Panc1 (cell line): ENCODE data around the gene NOTCH1. TPM values are rescaled to one million over a fixed set of nuclear protein-coding genes. Genes with fewer than 3 reads are reported as not detected.

Experiments
- ATAC-seq: fragments of 200-7000 bp; cut with Tn5 transposase; 2 replicates; pipeline ENCODE4 v1.9.1; 2020; ENCODE audit warnings: mild to moderate bottlenecking, moderate library complexity
- BruUV-seq: library from RNA; stranded (reverse); fragments of 400-500 nt; replicated peaks from 2 replicates; lab custom pipeline; 2021; lab: Mats Ljungman, UMichigan
- CTCF ChIA-PET: fragments of 300-600 bp; sonication (Branson Sonifier 250); formaldehyde crosslinking; loops from one replicate; lab custom pipeline; 2022; ENCODE audit warnings: antibody characterized with exemption; lab: Charles Lee
- POLR2A ChIA-PET: fragments of 300-600 bp; sonication (Branson Sonifier 250); formaldehyde crosslinking; loops from one replicate; lab custom pipeline; 2022; ENCODE audit warnings: antibody characterized with exemption; lab: Charles Lee
- DNase-seq: peaks from one replicate; pipeline ENCODE4 v3.0.0-alpha.2; 2010; ENCODE audit warnings: low read depth, low spot score
- H3K27ac ChIP-seq: 2 replicates; pipeline ENCODE4 v1.5.1; 2011; ENCODE audit warnings: mild to moderate bottlenecking, low read length, inconsistent platforms
- H3K27me3 ChIP-seq: fragments of 200-500 bp; sonication (Bioruptor generic); 2 replicates; pipeline ENCODE4 v1.6.0; 2014; ENCODE audit warnings: low read length, inconsistent platforms; ENCODE audit not compliant: control insufficient read depth, insufficient read depth
- H3K36me3 ChIP-seq: fragments of 200-500 bp; sonication (Bioruptor generic); 2 replicates; pipeline ENCODE4 v1.5.1; 2014; ENCODE audit warnings: inconsistent platforms, mild to moderate bottlenecking, low read length, moderate library complexity; ENCODE audit not compliant: control insufficient read depth, insufficient read depth
- H3K4me1 ChIP-seq: 2 replicates; pipeline ENCODE4 v1.5.1; 2011; ENCODE audit warnings: inconsistent platforms, mild to moderate bottlenecking, low read length, moderate library complexity; ENCODE audit not compliant: control insufficient read depth, insufficient read depth
- H3K4me3 ChIP-seq, 2 experiments: 2 replicates each; pipeline ENCODE4 v1.5.1; 2011 to 2012; ENCODE audit warnings: low read depth in 2 of 2, low read length in 2 of 2, mild to moderate bottlenecking in 2 of 2, inconsistent platforms in 1 of 2, moderate library complexity in 1 of 2
- H3K9me3 ChIP-seq: fragments of 200-500 bp; sonication (Bioruptor generic); 2 replicates; pipeline ENCODE4 v1.5.1; 2014; ENCODE audit warnings: low read depth, mild to moderate bottlenecking, inconsistent platforms, low read length, moderate library complexity; ENCODE audit not compliant: control insufficient read depth, insufficient read depth
- CTCF ChIP-seq: fragments of 450-650 bp; IDR thresholded peaks from 2 replicates; pipeline ENCODE4 v1.5.1; 2017; ENCODE audit warnings: mild to moderate bottlenecking
- POLR2AphosphoS5 ChIP-seq: IDR thresholded peaks from 2 replicates; pipeline ENCODE4 v1.6.1; 2012; ENCODE audit warnings: mild to moderate bottlenecking, low read depth, low read length, moderate library complexity
- REST ChIP-seq, 2 experiments: IDR thresholded peaks; 2 replicates each; pipeline ENCODE4 v1.6.1; 2011 to 2012; ENCODE audit warnings: low read depth in 2 of 2, control low read depth in 1 of 2, low read length in 1 of 2, mild to moderate bottlenecking in 1 of 2, moderate library complexity in 1 of 2; ENCODE audit not compliant: insufficient read depth in 1 of 2
- SIN3A ChIP-seq: IDR thresholded peaks from 2 replicates; pipeline ENCODE4 v1.6.1; 2012; ENCODE audit warnings: low read depth, mild to moderate bottlenecking, low read length, moderate library complexity, borderline replicate concordance; ENCODE audit not compliant: insufficient read depth
- TCF7L2 ChIP-seq: IDR thresholded peaks from 2 replicates; pipeline ENCODE4 v1.6.1; 2011; ENCODE audit warnings: mild to moderate bottlenecking, low read depth, low read length, inconsistent platforms
- in situ Hi-C: cut with HindIII; loops from 2 replicates; pipeline ENCODE4 v1.10.0; 2016; ENCODE audit warnings: low sequenced_read_pairs, low pct_unique_long_range_greater_than_20kb
- intact Hi-C: fragments of 100-400 bp; cut with micrococcal nuclease; formaldehyde crosslinking; loops from one replicate; pipeline ENCODE4 v1.10.0; 2022; ENCODE audit not compliant: unreplicated experiment
- total RNA-seq: library from RNA; stranded (reverse); gene quantifications from one replicate; pipeline ENCODE4 v1.2.1, GENCODE V29; 2021; ENCODE audit not compliant: unreplicated experiment

Gene NOTCH1
- total RNA-seq, 1 experiment from 2014 or later, result 13.4 TPM

- Histone ChIP-seq H3K4me3 (no peak overlapping the region), H3K36me3 (no peaks in the 10 kb centered on the region; the same call in 1 of the 2 replicates), H3K27ac (no peak overlapping the region), H3K4me1 (peaks cover 3% of the 10 kb centered on the region; the same call in 1 of the 2 replicates), H3K9me3 (no peaks in the 10 kb centered on the region), H3K27me3 (no peaks in the 10 kb centered on the region)
- BruUV-seq, result no TSS peak
- in situ Hi-C loops, result loop anchor here (10.0 kb wide), 1 partner anchor 55 kb away; the partner anchor contains the start of gene SEC16A
- TF ChIP-seq CTCF, result no peak
- no peak for TF ChIP-seq POLR2AphosphoS5
- no peak for TF ChIP-seq SIN3A
- TF ChIP-seq TCF7L2, result no peak
- TF ChIP-seq REST (IDR thresholded peaks at IDR 0.05; ENCODE audit: insufficient read depth in 1 of 2, low read depth in 2 of 2, low read length in 1 of 2), result no peak
- intact Hi-C loops, result no loop called here
- POLR2A ChIA-PET, result no interaction called here
- DNase-seq (no peak), ATAC-seq (no peak)
- CTCF ChIA-PET, result no interaction called here
These were observed 6.1 kb downstream of the NOTCH1 start for GRCh38 chr9:136539427-136540421.

- in situ Hi-C loops (no loop called here), intact Hi-C loops (no loop called here)
- no peaks in the 10 kb centered on the region for H3K9me3 ChIP-seq
- no TSS peak for BruUV-seq
- POLR2A ChIA-PET, result no interaction called here
- H3K27ac ChIP-seq, result no peak overlapping the region
- no peaks in the 10 kb centered on the region for H3K27me3 ChIP-seq
- ATAC-seq, result no peak
- TF ChIP-seq POLR2AphosphoS5 (no peak), REST (IDR thresholded peaks at IDR 0.05; ENCODE audit: insufficient read depth in 1 of 2, low read depth in 2 of 2, low read length in 1 of 2) (no peak), SIN3A (no peak), CTCF (no peak), TCF7L2 (no peak)
- no peaks in the 10 kb centered on the region for H3K36me3 ChIP-seq
- H3K4me3 ChIP-seq, result no peak overlapping the region
- H3K4me1 ChIP-seq, result peaks cover 2% of the 10 kb centered on the region; the same call in 1 of the 2 replicates
- no peak for DNase-seq
- CTCF ChIA-PET, result no interaction called here
These were observed 7.0 kb downstream of the NOTCH1 start for GRCh38 chr9:136538599-136539426.
